ENCODE measurements around the gene CCDC148.
A peak's percentile ranks its signal among the peaks of the same experiment; 100 is the strongest.
"Not testable (repeated sequence)": the region's sequence is repeated elsewhere in the genome, so short reads cannot be mapped to it uniquely, and the experiment has no call there.

CCDC148 gene

GRCh38 chr2:158460632-158461297, 4.2 kb upstream of the CCDC148 start:
- no peak for DNase-seq (ENCODE audit: low spot score)
- no peak for TF ChIP-seq CTCF (IDR thresholded peaks at IDR 0.05; ENCODE audit: extremely low read depth, insufficient read depth, missing control alignments)
- in situ Hi-C loops (cut with MboI; ENCODE audit: low pct_unique_long_range_greater_than_20kb, low sequenced_read_pairs, unreplicated experiment) = no loop called here

- no peak for TF ChIP-seq CTCF (IDR thresholded peaks at IDR 0.05; ENCODE audit: extremely low read depth, insufficient read depth, missing control alignments)
- in situ Hi-C loops (cut with MboI; ENCODE audit: low pct_unique_long_range_greater_than_20kb, low sequenced_read_pairs, unreplicated experiment) = no loop called here
- DNase-seq (ENCODE audit: low spot score) = no peak
These were observed 2.8 kb upstream of the CCDC148 start for GRCh38 chr2:158459161-158460003.

- DNase-seq (ENCODE audit: low spot score) = no peak
- in situ Hi-C loops (cut with MboI; ENCODE audit: low pct_unique_long_range_greater_than_20kb, low sequenced_read_pairs, unreplicated experiment) = no loop called here
- TF ChIP-seq CTCF (IDR thresholded peaks at IDR 0.05; ENCODE audit: extremely low read depth, insufficient read depth, missing control alignments) = no peak
These were observed 2.0 kb upstream of the CCDC148 start for GRCh38 chr2:158458617-158458920.

- DNase-seq (ENCODE audit: low spot score) = peak; percentile 58
- in situ Hi-C loops (cut with MboI; ENCODE audit: low pct_unique_long_range_greater_than_20kb, low sequenced_read_pairs, unreplicated experiment) = no loop called here
- peak; percentile 43 for TF ChIP-seq CTCF (IDR thresholded peaks at IDR 0.05; ENCODE audit: extremely low read depth, insufficient read depth, missing control alignments)
These were observed 1.5 kb upstream of the CCDC148 start for GRCh38 chr2:158457826-158458616.

- DNase-seq (ENCODE audit: low spot score) = peak; percentile 59
- TF ChIP-seq CTCF (IDR thresholded peaks at IDR 0.05; ENCODE audit: extremely low read depth, insufficient read depth, missing control alignments) = peak; percentile 14
- in situ Hi-C loops (cut with MboI; ENCODE audit: low pct_unique_long_range_greater_than_20kb, low sequenced_read_pairs, unreplicated experiment) = no loop called here
These were observed 706 bp upstream of the CCDC148 start for GRCh38 chr2:158457092-158457825.

- no peak for DNase-seq (ENCODE audit: low spot score)
- in situ Hi-C loops (cut with MboI; ENCODE audit: low pct_unique_long_range_greater_than_20kb, low sequenced_read_pairs, unreplicated experiment) = no loop called here
- no peak for TF ChIP-seq CTCF (IDR thresholded peaks at IDR 0.05; ENCODE audit: extremely low read depth, insufficient read depth, missing control alignments)
These were observed 12.9 kb downstream of the CCDC148 start for GRCh38 chr2:158443606-158444005.

GRCh38 chr2:158439062-158439461, 17.5 kb downstream of the CCDC148 start:
- in situ Hi-C loops (cut with MboI; ENCODE audit: low pct_unique_long_range_greater_than_20kb, low sequenced_read_pairs, unreplicated experiment); DNase-seq (ENCODE audit: low spot score): not testable (repeated sequence)

GRCh38 chr2:158433716-158434115, 22.8 kb downstream of the CCDC148 start:
- DNase-seq (ENCODE audit: low spot score); in situ Hi-C loops (cut with MboI; ENCODE audit: low pct_unique_long_range_greater_than_20kb, low sequenced_read_pairs, unreplicated experiment): not testable (repeated sequence)

Measured in GM13977 (cell line).